Caco-2 (cell line): ENCODE results near the gene MAP1B. TPM values are rescaled to one million over a fixed set of nuclear protein-coding genes. Genes with fewer than 3 reads are reported as not detected.

Experiments
- BruUV-seq: library from RNA; stranded (reverse); fragments of 400-500 nt; replicated peaks from 2 replicates; lab custom pipeline; 2021; lab: Mats Ljungman, UMichigan
- CTCF ChIA-PET: fragments of 300-600 bp; sonication (Branson Sonifier 250); formaldehyde crosslinking; loops from one replicate; lab custom pipeline; 2022; ENCODE audit warnings: antibody characterized with exemption; lab: Charles Lee
- POLR2A ChIA-PET: fragments of 300-600 bp; sonication (Branson Sonifier 250); formaldehyde crosslinking; loops from one replicate; lab custom pipeline; 2022; ENCODE audit warnings: antibody characterized with exemption; lab: Charles Lee
- DNase-seq, 2 experiments: peaks; one replicate each; pipeline versions ENCODE4 v3.0.0 to v3.0.0-alpha.2; 2020 to 2022
- H3K27me3 ChIP-seq: replicated peaks from 2 replicates; pipeline ENCODE4 v1.6.0; 2011; ENCODE audit warnings: low read length; ENCODE audit not compliant: control insufficient read depth, insufficient read depth
- H3K36me3 ChIP-seq: 2 replicates; pipeline ENCODE4 v1.5.1; 2011; ENCODE audit warnings: low read length; ENCODE audit not compliant: control insufficient read depth, insufficient read depth
- H3K4me1 ChIP-seq: fragments of 250-450 bp; sonication (Bioruptor Pico); 2 replicates; pipeline ENCODE4 v1.5.1; 2020; ENCODE audit warnings: mild to moderate bottlenecking
- H3K4me3 ChIP-seq: 2 replicates; pipeline ENCODE4 v1.5.1; 2011; ENCODE audit warnings: low read depth, mild to moderate bottlenecking, control low read depth, low read length
- H3K9me3 ChIP-seq: fragments of 250-450 bp; sonication (Bioruptor Pico); 2 replicates; pipeline ENCODE4 v1.5.1; 2020; ENCODE audit warnings: mild to moderate bottlenecking, moderate library complexity
- H3K27ac Mint-ChIP-seq: one replicate; pipeline ENCODE4 v1.8.0; 2022; ENCODE audit warnings: mixed read lengths; ENCODE audit not compliant: unreplicated experiment
- H3K27me3 Mint-ChIP-seq: one replicate; pipeline ENCODE4 v1.8.0; 2022; ENCODE audit warnings: mixed read lengths; ENCODE audit not compliant: insufficient read depth, unreplicated experiment
- H3K36me3 Mint-ChIP-seq: one replicate; pipeline ENCODE4 v1.8.0; 2022; ENCODE audit warnings: mild to moderate bottlenecking, mixed read lengths; ENCODE audit not compliant: insufficient read depth, unreplicated experiment
- H3K4me1 Mint-ChIP-seq: one replicate; pipeline ENCODE4 v1.8.0; 2022; ENCODE audit warnings: low read depth, mixed read lengths; ENCODE audit not compliant: unreplicated experiment
- H3K4me3 Mint-ChIP-seq: one replicate; pipeline ENCODE4 v1.8.0; 2022; ENCODE audit warnings: mild to moderate bottlenecking, moderate library complexity, mixed read lengths; ENCODE audit not compliant: unreplicated experiment
- H3K9me3 Mint-ChIP-seq: one replicate; pipeline ENCODE4 v1.8.0; 2022; ENCODE audit warnings: mixed read lengths; ENCODE audit not compliant: unreplicated experiment
- intact Hi-C: fragments of 100-400 bp; cut with micrococcal nuclease; formaldehyde crosslinking; loops from one replicate; pipeline ENCODE4 v1.10.0; 2022; ENCODE audit not compliant: unreplicated experiment
- total RNA-seq: library from RNA; stranded (reverse); gene quantifications from 2 replicates; pipeline ENCODE4 v1.2.3, GENCODE V29; 2022
- TF ChIP-seq, protein P1 (sequence below), 2 experiments: fragments of 200-600 bp in 1 of 2; IDR thresholded peaks; 1 replicate in 1 of 2; 2 replicates in 1 of 2; pipeline versions ENCODE4 v1.5.1 to v1.8.0; 2011 to 2022; ENCODE audit warnings: antibody characterized with exemption in 1 of 2, control low read depth in 1 of 2, inconsistent platforms in 1 of 2, low read depth in 1 of 2, low read length in 1 of 2, mild to moderate bottlenecking in 1 of 2, moderate library complexity in 1 of 2; ENCODE audit not compliant: insufficient read depth in 1 of 2, severe bottlenecking in 1 of 2, unreplicated experiment in 1 of 2

The MAP1B gene
- total RNA-seq, 1 experiment from 2014 or later, result 0.66 TPM

DNA sequence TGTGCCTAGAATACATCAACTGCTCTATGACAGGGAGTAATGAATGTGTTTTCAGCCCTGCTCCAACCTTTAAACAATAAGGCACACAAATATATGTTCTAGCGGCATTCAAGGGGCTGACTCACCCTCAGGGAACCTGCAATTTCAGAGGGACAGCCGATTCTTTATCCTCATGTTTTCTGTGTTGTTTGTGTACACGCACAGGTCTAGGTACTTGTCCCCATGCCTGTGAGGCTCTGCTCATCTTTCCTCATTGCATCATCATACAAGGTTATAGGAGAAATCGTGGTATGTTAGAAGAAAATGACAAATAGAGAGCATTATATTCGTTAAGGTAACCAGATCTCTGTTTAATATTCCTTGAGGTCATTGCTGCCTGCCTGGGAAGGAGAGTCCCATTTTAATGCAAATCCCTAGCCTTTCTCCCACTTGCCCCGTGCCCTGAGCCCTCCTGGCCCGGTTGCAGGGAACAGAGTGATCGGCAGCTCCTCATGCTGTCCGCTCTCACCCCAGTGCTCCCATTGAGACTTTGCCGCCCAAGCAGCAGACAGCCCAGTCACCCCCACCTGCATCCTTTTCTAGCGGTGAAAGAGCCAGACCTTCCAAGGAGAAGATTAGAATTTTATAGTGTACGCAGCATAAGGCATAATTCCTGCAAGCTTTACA lies 14.6 kb downstream of the MAP1B start:
- no TSS peak for BruUV-seq
- H3K4me3 Mint-ChIP-seq, result no peak overlapping the region

DNA sequence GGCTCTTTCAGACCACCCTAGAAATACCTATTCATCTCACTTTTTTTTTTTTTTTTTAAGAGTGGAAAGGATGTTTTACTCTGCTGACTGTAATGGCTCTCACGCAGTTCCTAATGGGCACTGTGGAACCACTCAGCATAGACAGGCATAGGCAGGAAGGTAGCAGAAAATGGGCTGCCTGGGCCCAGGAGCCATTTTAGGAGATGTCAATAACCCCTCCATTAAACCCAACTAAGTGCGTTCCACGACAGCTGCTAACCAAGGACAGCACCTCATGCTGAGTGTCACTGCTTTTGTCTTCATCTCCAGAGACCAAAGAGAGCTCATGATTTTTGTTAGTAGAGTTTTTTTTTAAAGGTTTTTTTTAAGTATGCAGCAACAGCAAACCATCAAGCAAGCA lies 15.3 kb downstream of the MAP1B start:
- H3K27me3 ChIP-seq, result no peaks in the 10 kb centered on the region
- CTCF ChIA-PET, result no interaction called here
- no peaks in the 10 kb centered on the region for H3K36me3 ChIP-seq
- TF ChIP-seq, protein P1, sequence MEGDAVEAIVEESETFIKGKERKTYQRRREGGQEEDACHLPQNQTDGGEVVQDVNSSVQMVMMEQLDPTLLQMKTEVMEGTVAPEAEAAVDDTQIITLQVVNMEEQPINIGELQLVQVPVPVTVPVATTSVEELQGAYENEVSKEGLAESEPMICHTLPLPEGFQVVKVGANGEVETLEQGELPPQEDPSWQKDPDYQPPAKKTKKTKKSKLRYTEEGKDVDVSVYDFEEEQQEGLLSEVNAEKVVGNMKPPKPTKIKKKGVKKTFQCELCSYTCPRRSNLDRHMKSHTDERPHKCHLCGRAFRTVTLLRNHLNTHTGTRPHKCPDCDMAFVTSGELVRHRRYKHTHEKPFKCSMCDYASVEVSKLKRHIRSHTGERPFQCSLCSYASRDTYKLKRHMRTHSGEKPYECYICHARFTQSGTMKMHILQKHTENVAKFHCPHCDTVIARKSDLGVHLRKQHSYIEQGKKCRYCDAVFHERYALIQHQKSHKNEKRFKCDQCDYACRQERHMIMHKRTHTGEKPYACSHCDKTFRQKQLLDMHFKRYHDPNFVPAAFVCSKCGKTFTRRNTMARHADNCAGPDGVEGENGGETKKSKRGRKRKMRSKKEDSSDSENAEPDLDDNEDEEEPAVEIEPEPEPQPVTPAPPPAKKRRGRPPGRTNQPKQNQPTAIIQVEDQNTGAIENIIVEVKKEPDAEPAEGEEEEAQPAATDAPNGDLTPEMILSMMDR (IDR thresholded peaks at IDR 0.05; ENCODE audit: insufficient read depth in 1 of 2, low read depth in 1 of 2, low read length in 1 of 2, severe bottlenecking in 1 of 2, unreplicated experiment in 1 of 2), result no peak
- Mint-ChIP-seq H3K4me3 (no peak overlapping the region), H3K4me1 (no peaks in the 10 kb centered on the region), H3K36me3 (no peaks in the 10 kb centered on the region), H3K27ac (no peak overlapping the region), H3K27me3 (peaks cover 16% of the 10 kb centered on the region), H3K9me3 (no peaks in the 10 kb centered on the region)
- intact Hi-C loops, result no loop called here
- H3K4me1 ChIP-seq, result no peaks in the 10 kb centered on the region
- H3K4me3 ChIP-seq, result no peak overlapping the region
- POLR2A ChIA-PET, result no interaction called here
- H3K9me3 ChIP-seq, result no peaks in the 10 kb centered on the region
- BruUV-seq, result no TSS peak
- DNase-seq, result no peak

More for the DNA sequence above, 14.6 kb downstream of the MAP1B start:
- POLR2A ChIA-PET, result no interaction called here
- no peaks in the 10 kb centered on the region for H3K36me3 ChIP-seq
- Mint-ChIP-seq H3K27me3 (peaks cover 16% of the 10 kb centered on the region), H3K27ac (no peak overlapping the region), H3K36me3 (no peaks in the 10 kb centered on the region), H3K4me1 (no peaks in the 10 kb centered on the region), H3K9me3 (no peaks in the 10 kb centered on the region)
- TF ChIP-seq, protein P1 (IDR thresholded peaks at IDR 0.05; ENCODE audit: insufficient read depth in 1 of 2, low read depth in 1 of 2, low read length in 1 of 2, severe bottlenecking in 1 of 2, unreplicated experiment in 1 of 2), result no peak
- no peak for DNase-seq
- intact Hi-C loops, result no loop called here
- no peaks in the 10 kb centered on the region for H3K4me1 ChIP-seq
- H3K4me3 ChIP-seq, result no peak overlapping the region
- H3K9me3 ChIP-seq, result no peaks in the 10 kb centered on the region
- H3K27me3 ChIP-seq, result no peaks in the 10 kb centered on the region
- CTCF ChIA-PET, result no interaction called here

DNA sequence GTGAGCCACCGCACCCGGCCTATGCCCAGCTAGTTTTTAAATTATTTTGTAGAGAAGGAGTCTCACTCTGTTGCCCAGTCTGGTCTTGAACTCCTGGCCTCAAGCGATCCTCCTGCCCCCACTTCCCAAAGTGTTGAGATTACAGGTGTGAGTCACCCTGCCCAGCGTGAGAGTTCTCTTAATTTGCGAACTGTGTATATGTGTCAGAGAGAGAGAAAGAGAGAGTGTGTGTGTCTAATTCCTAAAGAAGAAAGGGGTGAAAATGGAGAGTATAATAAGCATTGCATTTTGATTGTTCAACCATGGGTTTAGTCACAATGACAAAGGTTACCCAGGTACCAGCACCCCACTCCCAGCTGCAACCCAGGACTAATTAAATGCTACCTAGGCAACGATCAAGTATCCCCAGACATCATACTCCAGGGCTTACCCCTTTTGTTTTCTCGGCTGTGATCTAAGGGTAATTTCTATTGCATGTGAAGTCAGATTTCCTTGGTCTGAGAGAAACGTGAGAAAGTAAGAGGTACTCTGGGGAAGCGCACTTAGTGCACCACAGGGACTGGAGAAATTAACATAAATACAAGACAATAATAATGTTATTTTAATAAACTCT lies 16.6 kb downstream of the MAP1B start:
- Histone ChIP-seq H3K9me3 (no peaks in the 10 kb centered on the region), H3K4me3 (no peak overlapping the region), H3K27me3 (no peaks in the 10 kb centered on the region), H3K36me3 (no peaks in the 10 kb centered on the region), H3K4me1 (no peaks in the 10 kb centered on the region)
- peaks cover 16% of the 10 kb centered on the region for H3K27me3 Mint-ChIP-seq
- POLR2A ChIA-PET, result no interaction called here
- TF ChIP-seq, protein P1 (IDR thresholded peaks at IDR 0.05; ENCODE audit: insufficient read depth in 1 of 2, low read depth in 1 of 2, low read length in 1 of 2, severe bottlenecking in 1 of 2, unreplicated experiment in 1 of 2), result no peak
- CTCF ChIA-PET, result no interaction called here
- H3K9me3 Mint-ChIP-seq, result no peaks in the 10 kb centered on the region
- intact Hi-C loops, result no loop called here
- H3K36me3 Mint-ChIP-seq, result no peaks in the 10 kb centered on the region
- no peak overlapping the region for H3K27ac Mint-ChIP-seq
- BruUV-seq, result no TSS peak
- no peak for DNase-seq
- no peaks in the 10 kb centered on the region for H3K4me1 Mint-ChIP-seq
- H3K4me3 Mint-ChIP-seq, result no peak overlapping the region
